ENCODE data around the gene OLA1.

GRCh38 chr2:174223388-174223787, 24.9 kb downstream of the OLA1 start:
- TF ChIP-seq CTCF (conservative IDR thresholded peaks at IDR 0.05; ENCODE audit: low read depth, low read length) (no peak), RAD21 (IDR thresholded peaks at IDR 0.05; ENCODE audit: low read length) (no peak)

Data from IMR-90 (cell line).